Epithelial cell of umbilical artery (primary cell): ENCODE results near the gene CALHM2. TPM values are rescaled to one million over a fixed set of nuclear protein-coding genes. Genes with fewer than 3 reads are reported as not detected.

Experiments
- total RNA-seq: library from RNA; depleted of rRNA; stranded (reverse); fragments of >200 nt; gene quantifications from 2 replicates; pipeline ENCODE4 v1.2.3, GENCODE V29; 2014

Gene CALHM2
- 6.8 and 9.9 TPM in 2 replicates for total RNA-seq

DNA sequence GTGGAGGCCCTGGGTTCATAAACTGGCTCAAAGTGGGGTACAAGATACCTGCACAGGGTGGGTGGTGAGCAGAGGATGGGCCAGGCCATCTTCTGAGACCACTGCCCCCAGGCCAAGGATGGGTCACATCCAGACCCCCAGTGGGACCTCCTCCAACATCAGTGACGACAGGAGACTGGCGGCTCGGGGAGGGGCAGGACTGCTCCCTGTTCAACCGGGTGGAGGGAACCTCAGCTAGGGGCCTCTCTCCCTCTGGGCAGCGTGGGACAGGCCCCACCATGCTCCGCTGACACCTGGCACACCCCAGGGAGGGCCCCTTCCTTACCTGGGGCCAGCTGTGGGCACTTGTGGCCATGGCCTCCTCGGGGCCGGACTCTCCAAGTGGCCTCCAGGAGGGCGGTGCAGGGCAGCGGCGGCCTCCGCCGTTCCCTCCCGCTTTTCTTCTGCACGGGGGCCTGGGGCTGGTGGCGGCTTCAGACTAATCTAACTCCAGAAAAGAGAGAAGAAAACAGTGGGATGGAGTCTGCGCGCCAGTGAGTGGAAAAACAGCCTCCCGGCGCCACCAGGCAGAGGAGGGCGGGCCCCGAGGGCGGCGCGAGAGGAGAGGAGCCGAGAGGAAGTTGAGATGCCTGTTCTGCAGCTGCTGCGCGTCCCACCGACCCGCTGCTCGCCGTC, at the start of gene CALHM2:
Gene CALHM2, minus strand, starts transcription at position 540 of the 675 bp plus-strand sequence. CDS start 2,429 bp downstream, outside the sequence.

DNA sequence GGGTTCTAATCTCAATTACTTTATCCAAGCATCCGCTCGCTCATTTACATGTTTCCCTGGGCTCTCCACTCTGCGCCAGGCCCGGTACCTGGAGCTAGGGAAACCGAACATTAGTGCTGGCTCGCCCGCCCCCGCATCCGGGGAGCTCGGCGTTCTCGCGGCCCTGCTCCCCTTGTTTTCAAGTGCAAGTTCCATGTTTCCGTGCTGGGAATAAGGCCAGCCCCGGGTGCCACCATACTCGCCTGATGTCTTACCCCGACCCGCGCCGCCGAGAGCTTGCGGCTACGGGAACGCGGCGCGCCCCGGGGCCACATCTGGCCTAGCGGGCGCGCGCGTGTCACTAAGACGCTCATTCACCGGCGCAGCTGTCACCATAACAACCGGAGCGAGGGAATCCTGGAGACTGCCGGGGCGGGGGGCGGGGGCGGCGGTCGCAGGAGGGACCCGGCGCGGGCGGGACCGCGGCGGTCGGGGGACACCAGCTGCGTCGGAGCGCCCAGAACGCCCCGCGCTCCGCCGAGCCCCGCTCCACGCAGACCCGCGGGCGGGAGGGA, 41.3 kb upstream of the CALHM2 start, which contains the start of gene NEURL1:
Gene NEURL1, plus strand, starts transcription at position 344 of the 554 bp plus-strand sequence. CDS start 683 bp downstream, outside the sequence.

DNA sequence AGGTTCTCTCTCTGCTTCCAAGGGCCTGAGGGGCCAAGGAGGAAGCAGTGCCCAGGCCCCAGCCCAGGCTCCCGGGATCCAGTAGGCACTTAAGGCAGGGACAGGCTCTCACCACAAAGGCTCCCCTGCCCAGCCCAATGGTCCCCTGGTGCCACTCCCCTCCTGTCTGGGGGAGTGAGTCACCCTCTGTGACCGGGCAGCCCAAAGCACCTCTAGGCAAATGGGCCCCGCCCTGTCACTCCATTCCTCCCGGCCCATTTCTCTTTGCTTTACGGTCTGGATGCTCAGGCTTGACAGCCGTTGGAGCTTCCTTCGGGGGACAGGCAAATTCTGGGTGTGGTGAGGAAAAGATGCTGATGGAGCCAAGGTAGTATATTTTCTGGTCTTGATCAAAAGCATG, 27.0 kb upstream of the CALHM2 start, which contains the start of gene CALHM3:
Gene CALHM3, minus strand, starts transcription at position 106 of the 400 bp plus-strand sequence. CDS start 208 bp downstream, outside the sequence.

GRCh38 chr10:103458720-103459119, 6.5 kb upstream of the CALHM2 start, which contains the start of gene CALHM1:
TSS of gene CALHM1 (minus strand) at chr10:103458900. CDS start at chr10:103458751, 149 bp downstream.

Other genes starting within 250 kb of the CALHM2 start
- 0.32 TPM in 1 of 2 replicates, not detected in the other for gene RPEL1, start 206.5 kb downstream of the CALHM2 start, total RNA-seq
- gene INA, start 175.2 kb downstream of the CALHM2 start, total RNA-seq, result under 0.01 and 0.15 TPM in 2 replicates
- gene PCGF6, start 101.2 kb downstream of the CALHM2 start, total RNA-seq, result 14.9 and 27.1 TPM in 2 replicates
- gene TAF5, start 84.4 kb downstream of the CALHM2 start, total RNA-seq, result 3.9 and 8.4 TPM in 2 replicates
- gene ATP5MK, start 55.9 kb downstream of the CALHM2 start, total RNA-seq, result 308 and 411 TPM in 2 replicates
- gene PDCD11, start 55.7 kb downstream of the CALHM2 start, total RNA-seq, result 42.9 and 50.0 TPM in 2 replicates
- not detected in 2 replicates for gene CALHM1, start 6.5 kb upstream of the CALHM2 start, total RNA-seq
- not detected in 2 replicates for gene CALHM3, start 26.9 kb upstream of the CALHM2 start, total RNA-seq
- gene NEURL1, start 41.3 kb upstream of the CALHM2 start, total RNA-seq, result under 0.01 and 0.15 TPM in 2 replicates